Measurements from ENCODE around the gene LDLRAD3. TPM values are rescaled to one million over a fixed set of nuclear protein-coding genes. Genes with fewer than 3 reads are reported as not detected.
"Not testable (repeated sequence)": the region's sequence is repeated elsewhere in the genome, so short reads cannot be mapped to it uniquely, and the experiment has no call there.

Gene LDLRAD3
- total RNA-seq, 4 donors from 2014 or later = 0.37 to 43.2 (median 3.7) TPM

GRCh38 chr11:36041988-36042611 is 98.2 kb downstream of the LDLRAD3 start:
- DNase-seq = no peak
- Histone ChIP-seq H3K36me3 (no peaks in the 10 kb centered on the region), H3K27me3 (no peaks in the 10 kb centered on the region), H3K9me3 (no peaks in the 10 kb centered on the region), H3K4me3 (no peak overlapping the region), H3K27ac (no peak overlapping the region), H3K4me1 (no peaks in the 10 kb centered on the region)
- TF ChIP-seq POLR2A (IDR thresholded peaks at IDR 0.05) = no peak
- TF ChIP-seq CTCF (IDR thresholded peaks at IDR 0.05) = peak in 3 of 5 experiments; percentile 20 to 31 (median 26)
- 47 to 61% methylated on average over 3 to 5 of the region's 5 CpGs for WGBS, 2 donors (ENCODE audit: low coverage in 1 of 2)
- in situ Hi-C loops (cut with MboI; ENCODE audit: low pct_ligation_motif_present in 1 of 4, low pct_unique_long_range_greater_than_20kb in 1 of 4, low sequenced_read_pairs in 3 of 4) = loop anchor here in 1 of 4 donors (25.0 kb wide), 1 partner anchor 220 kb away; no protein-coding TSS in a partner anchor
- intact Hi-C loops (cut with DNase I; ENCODE audit: low total_unique reads) = no loop called here

GRCh38 chr11:36044636-36045035 is 100.8 kb downstream of the LDLRAD3 start:
- WGBS, 2 donors (ENCODE audit: low coverage in 1 of 2) = 91% methylated on average over 4 of the region's 4 CpGs; no CpG with 5 or more reads in 1 of the 2 donors
- H3K36me3 ChIP-seq = no peaks in the 10 kb centered on the region
- H3K4me3 ChIP-seq = no peak overlapping the region
- H3K9me3 ChIP-seq = no peaks in the 10 kb centered on the region
- in situ Hi-C loops (cut with MboI; ENCODE audit: low pct_ligation_motif_present in 1 of 4, low pct_unique_long_range_greater_than_20kb in 1 of 4, low sequenced_read_pairs in 3 of 4) (loop anchor here in 1 of 4 donors (25.0 kb wide), 1 partner anchor 218 kb away; no protein-coding TSS in a partner anchor), intact Hi-C loops (cut with DNase I; ENCODE audit: low total_unique reads) (no loop called here)
- DNase-seq = no peak
- no peaks in the 10 kb centered on the region for H3K27me3 ChIP-seq
- H3K4me1 ChIP-seq = no peaks in the 10 kb centered on the region
- TF ChIP-seq POLR2AphosphoS5 (IDR thresholded peaks at IDR 0.05) = no peak
- no peak for TF ChIP-seq CTCF (IDR thresholded peaks at IDR 0.05)
- no peak for TF ChIP-seq EP300 (IDR thresholded peaks at IDR 0.05; ENCODE audit: low read depth)
- TF ChIP-seq POLR2A (IDR thresholded peaks at IDR 0.05) = no peak
- no peak overlapping the region for H3K27ac ChIP-seq

GRCh38 chr11:36045945-36046344 is 102.1 kb downstream of the LDLRAD3 start:
- in situ Hi-C loops (cut with MboI; ENCODE audit: low pct_ligation_motif_present in 1 of 4, low pct_unique_long_range_greater_than_20kb in 1 of 4, low sequenced_read_pairs in 3 of 4) = loop anchor here in 1 of 4 donors (25.0 kb wide), 1 partner anchor 216 kb away; no protein-coding TSS in a partner anchor
- intact Hi-C loops (cut with DNase I; ENCODE audit: low total_unique reads); H3K36me3 ChIP-seq; DNase-seq; H3K9me3 ChIP-seq; H3K27me3 ChIP-seq; H3K4me1 ChIP-seq; H3K4me3 ChIP-seq; H3K27ac ChIP-seq: not testable (repeated sequence)
- WGBS, 2 donors (ENCODE audit: low coverage in 1 of 2) = 91% methylated on average over 3 of the region's 3 CpGs; no CpG with 5 or more reads in 1 of the 2 donors

GRCh38 chr11:36046932-36047331 is 103.1 kb downstream of the LDLRAD3 start:
- TF ChIP-seq POLR2A (IDR thresholded peaks at IDR 0.05) (no peak), POLR2AphosphoS5 (IDR thresholded peaks at IDR 0.05) (no peak), EP300 (IDR thresholded peaks at IDR 0.05; ENCODE audit: low read depth) (no peak), CTCF (IDR thresholded peaks at IDR 0.05) (no peak)
- no peak for DNase-seq
- in situ Hi-C loops (cut with MboI; ENCODE audit: low pct_ligation_motif_present in 1 of 4, low pct_unique_long_range_greater_than_20kb in 1 of 4, low sequenced_read_pairs in 3 of 4) (loop anchor here in 1 of 4 donors (25.0 kb wide), 1 partner anchor 215 kb away; no protein-coding TSS in a partner anchor), intact Hi-C loops (cut with DNase I; ENCODE audit: low total_unique reads) (no loop called here)
- Histone ChIP-seq H3K4me1 (no peaks in the 10 kb centered on the region), H3K9me3 (no peaks in the 10 kb centered on the region), H3K27ac (no peak overlapping the region), H3K4me3 (no peak overlapping the region), H3K27me3 (no peaks in the 10 kb centered on the region), H3K36me3 (no peaks in the 10 kb centered on the region)
- WGBS, 2 donors (ENCODE audit: low coverage in 1 of 2) = 54% methylated on average over 1 of the region's 1 CpG; no CpG with 5 or more reads in 1 of the 2 donors
